Forelimb muscle (tissue), 1 donor: ENCODE measurements around the gene KAZN. TPM values are rescaled to one million over a fixed set of nuclear protein-coding genes. Genes with fewer than 3 reads are reported as not detected.
"Not testable (repeated sequence)": the region's sequence is repeated elsewhere in the genome, so short reads cannot be mapped to it uniquely, and the experiment has no call there.

ENCODE experiments used
- DNase-seq: peaks from one replicate; pipeline ENCODE4 v3.0.0-alpha.2; 2013; ENCODE audit warnings: low read depth
- polyA plus RNA-seq: library from polyadenylated mRNA; unstranded; fragments of 120-200 nt; gene quantifications from one replicate; pipeline ENCODE4 v1.2.1, GENCODE V29; 2013; ENCODE audit not compliant: insufficient read length

The KAZN gene
- polyA plus RNA-seq, 1 donor, result 12.8 TPM

DNA sequence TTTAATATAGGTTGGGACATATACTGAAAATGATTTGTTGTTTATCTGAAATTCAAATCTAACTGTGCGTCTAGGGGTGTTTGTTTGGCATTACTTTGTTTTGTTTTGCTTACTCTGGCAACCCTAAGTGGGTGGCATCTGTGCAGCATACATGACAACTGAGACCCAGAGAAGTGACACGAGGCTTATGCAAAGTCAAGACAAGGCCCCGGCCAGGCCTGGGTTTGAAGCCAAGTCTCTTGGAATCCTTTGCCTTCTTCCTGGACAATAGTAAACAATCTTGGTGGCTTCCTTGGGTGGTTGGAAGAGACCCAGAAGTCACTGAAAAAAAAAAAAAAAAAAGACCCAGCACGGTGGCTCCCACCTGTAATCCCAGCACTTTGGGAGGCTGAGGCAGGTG is 357.5 kb downstream of the KAZN start:
- DNase-seq, result no peak

- no peak for DNase-seq
Measured at GRCh38 chr1:14956579-14957195, 358.2 kb downstream of the KAZN start.

- DNase-seq, result no peak
Measured at GRCh38 chr1:14957375-14958098, 359.1 kb downstream of the KAZN start.

DNA sequence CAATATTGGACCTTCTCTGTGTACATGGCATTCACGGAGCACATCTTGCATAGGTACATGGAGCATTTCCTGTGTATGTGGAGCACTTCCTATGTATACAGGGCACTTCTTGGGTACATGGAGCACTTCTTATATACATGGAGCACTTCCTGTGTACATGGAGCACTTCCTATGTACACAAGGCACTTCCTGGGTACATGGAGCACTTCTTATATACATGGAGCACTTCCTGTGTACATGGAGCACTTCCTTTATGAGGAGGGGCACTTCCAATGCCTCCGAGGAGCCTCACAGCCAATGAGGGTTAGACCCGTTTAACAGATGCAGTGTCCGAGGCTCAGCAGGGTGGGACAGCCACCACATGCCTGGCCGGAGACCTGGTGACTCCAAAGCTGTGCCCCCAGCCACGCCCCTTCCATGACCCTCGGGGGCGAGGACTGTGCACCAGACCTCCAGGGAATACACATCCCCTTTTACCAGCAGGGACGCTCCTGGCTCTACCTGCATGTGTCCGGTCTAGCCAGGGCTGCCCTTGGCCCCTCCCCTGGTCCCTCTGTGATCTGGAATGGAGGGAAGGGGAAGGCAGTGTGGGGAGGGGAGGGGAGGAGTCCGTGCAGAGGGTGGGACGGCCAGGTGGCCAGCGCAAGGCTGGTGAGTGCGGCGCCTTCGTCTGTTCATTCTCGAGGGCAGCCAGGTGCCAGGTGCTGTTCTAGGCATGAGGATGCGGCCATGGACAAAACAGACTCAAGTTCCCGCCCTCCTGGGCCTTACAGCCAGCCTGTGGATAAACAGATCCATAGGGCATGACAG is 360.0 kb downstream of the KAZN start:
- no peak for DNase-seq

- DNase-seq, result no peak
Measured at GRCh38 chr1:14959059-14959694, 360.7 kb downstream of the KAZN start.

- no peak for DNase-seq
Measured at GRCh38 chr1:14961661-14962267, 363.3 kb downstream of the KAZN start.

DNA sequence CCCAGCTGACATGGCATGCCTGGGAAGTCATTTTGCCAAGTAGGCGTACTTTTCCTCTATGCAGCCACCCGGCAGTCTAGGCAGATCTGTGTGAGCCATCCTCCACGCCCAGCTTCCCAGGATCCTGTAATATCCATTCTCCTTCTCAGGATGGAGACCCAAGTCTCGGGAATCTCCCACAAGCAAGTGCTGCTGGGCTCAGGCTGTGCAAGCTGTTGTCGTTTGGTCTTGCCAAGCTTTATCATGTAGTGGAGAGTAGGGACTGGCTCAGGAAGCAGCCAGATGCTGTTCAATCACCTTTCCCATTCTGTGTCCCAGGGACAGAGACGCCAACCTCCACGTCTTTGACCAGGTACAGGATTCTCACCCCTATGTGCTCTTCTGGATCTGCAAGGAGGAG is 363.9 kb downstream of the KAZN start:
- no peak for DNase-seq

DNA sequence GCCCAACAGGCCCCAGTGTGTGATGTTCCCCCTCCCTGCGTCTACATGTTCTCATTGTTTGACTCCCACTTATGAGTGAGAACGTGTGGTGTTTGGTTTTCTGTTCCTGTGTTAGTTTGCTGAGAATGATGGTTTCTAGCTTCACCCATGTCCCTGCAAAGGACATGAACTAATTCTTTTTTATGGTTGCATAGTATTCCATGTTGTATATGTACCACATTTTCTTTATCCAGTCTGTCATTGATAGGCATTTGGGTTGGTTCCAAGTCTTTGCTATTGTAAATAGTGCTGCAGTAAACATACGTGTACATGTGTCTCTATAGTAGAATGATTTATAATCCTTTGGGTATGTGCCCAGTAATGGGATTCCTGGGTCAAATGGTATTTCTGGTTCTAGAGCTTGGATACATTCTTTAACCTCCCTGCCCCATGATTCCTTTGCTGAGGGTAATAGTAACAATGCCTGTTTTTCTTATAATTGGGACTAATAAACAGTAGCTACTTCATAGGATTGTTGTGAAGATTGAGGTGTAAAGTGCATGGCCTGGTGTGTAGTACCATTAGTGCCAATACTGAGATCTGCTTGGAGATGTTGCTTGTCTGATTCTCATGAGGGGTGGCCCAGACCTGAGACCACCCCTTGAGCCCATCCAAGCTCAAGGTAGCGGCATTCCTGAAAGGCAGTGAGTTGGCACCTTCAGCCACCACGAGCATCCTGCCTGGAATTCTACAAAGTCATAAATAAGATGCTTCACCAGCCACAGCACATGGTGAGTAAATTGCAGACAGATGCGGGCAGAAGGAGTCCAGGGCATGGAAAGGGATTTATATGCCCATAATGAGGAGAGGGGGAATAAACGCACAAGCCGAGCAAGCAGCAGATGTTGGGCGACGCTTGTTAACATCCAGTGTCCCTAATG is 365.6 kb downstream of the KAZN start:
- not testable (repeated sequence) for DNase-seq

- no peak for DNase-seq
Measured at GRCh38 chr1:14964711-14965055, 366.2 kb downstream of the KAZN start.

DNA sequence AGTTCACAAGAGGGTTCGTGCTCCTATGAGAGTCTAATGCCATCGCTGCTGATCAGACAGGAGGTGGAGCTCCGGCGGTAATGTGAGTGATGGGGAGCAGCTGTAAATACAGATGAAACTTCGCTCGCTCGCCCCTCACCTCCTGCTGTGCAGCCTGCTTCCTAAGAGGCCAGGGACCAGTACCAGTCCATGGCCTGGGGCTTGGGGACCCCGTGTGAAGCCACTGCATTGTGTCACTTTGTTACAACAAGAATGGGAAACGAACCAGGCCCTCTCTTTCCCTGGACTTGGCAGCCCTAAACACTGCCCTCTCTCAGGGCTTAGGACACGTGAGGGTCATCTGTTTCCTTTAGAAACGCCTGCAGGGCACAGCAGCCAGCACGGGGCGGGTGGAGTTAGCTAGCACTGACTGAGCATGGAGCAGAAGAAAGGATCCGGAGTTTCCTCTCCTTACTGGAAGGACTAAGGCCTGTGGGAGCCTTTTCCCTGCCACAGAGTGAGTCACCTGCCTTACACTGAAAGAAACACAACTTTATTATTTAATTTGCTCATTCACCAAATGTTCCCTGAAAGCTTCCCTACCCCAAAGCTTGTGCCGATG is 369.9 kb downstream of the KAZN start:
- DNase-seq, result no peak

DNA sequence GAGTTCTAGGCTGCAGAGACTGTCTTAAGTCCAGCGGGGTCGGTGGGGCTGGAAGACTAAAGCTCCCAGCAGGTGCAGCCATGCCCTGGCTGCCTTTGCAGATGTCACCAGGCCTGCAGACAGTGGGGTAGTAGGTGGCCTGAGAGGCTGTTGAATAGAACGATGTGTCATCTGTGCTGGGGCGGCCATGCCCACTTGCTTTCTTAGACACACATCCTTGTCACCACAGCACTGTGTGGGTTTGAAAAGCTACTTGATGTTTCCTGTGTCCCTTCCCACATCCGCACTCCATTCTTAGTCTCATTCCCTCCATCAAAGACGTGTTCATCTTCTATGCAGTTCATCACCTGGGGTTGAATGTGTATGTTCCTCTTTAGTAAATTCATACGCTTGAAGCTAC is 370.5 kb downstream of the KAZN start:
- DNase-seq, result no peak

DNA sequence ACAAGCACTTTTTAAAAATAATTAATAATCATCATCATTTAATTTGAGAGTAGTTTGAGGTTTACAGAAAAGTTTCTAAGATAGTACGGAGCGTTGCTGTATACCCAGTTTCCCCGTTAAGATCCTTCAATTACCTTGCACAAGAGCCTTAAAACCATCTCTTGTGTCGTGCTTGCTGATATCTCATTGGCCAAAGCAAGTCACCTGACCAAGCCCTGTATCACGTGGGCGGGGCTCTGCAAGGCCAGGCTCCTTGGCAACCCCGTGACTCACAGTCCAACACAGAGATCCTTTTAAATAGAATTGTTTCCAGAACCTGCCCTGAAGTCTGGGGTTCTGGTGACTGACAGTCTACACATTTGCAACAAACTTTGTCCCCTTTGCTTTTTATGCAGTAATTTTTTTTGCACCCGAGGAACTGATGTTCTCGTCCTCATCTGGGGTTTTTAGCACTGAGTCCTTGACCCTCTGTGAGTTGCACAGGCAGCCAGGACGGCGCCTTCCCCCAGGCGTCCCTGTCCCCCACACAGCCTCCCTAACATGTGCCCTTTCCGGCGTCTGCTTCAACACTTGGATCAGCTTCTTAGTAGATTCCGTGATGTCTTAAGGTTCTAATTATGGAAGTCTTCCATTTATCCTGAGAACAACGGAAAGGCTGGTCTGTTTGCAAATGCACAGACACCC is 371.8 kb downstream of the KAZN start:
- no peak for DNase-seq

DNA sequence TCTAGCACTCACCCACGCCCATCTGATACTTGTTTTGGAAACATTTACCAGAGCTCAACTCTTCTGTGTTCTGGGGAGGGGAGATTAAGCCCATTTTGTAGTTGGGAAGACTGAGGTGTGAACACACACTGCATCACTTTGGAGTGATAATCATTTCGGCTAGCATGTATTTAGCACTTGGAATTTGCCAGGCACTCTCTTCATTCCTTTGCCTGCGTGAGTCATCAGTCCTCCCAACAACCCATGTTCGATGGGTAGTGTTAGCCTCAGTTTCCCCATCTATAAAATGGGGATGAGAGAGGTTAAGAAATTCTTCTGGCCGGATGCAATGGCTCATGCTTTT is 372.3 kb downstream of the KAZN start:
- no peak for DNase-seq

DNA sequence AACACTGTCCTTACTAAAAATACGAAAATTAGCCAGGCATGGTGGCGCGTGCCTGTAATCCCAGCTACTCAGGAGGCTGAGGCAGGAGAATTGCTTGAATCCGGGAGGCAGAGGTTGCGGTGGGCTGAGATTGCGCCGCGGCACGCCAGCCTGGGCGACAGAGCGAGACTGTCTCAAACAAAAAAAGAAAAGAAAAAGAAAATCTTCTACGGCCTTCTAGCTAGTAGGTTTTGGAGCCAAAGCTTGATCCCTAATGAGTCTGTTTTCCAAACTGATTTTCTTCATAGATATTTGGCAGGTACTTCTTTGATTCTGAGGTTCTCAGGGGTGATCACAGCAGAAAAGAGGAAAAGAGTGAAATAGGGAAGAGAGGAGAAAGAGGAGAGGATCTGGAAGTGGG is 372.7 kb downstream of the KAZN start:
- DNase-seq, result no peak

- no peak for DNase-seq
Measured at GRCh38 chr1:14972107-14972506, 373.6 kb downstream of the KAZN start.

GRCh38 chr1:14973773-14974172 is 375.3 kb downstream of the KAZN start:
- DNase-seq, result no peak

DNA sequence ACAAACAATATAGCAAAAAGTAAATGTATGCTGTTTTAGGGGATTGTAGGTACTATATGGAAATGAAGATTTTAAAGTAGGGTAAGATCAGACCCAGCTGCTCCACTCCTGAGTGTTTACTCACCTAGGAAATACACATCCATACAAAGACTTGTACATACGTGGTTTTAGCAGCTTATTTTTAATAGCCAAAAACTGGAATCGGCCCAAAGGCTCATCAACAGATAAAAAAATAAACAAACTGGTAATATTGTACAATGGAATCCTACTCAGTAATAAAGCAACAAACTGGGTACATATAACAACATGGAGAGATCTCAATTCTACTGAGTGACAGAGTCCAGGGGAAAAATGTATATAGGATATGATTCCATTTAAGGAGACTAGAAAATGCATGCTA is 375.9 kb downstream of the KAZN start:
- no peak for DNase-seq

GRCh38 chr1:14975119-14975518 is 376.6 kb downstream of the KAZN start:
- no peak for DNase-seq

DNA sequence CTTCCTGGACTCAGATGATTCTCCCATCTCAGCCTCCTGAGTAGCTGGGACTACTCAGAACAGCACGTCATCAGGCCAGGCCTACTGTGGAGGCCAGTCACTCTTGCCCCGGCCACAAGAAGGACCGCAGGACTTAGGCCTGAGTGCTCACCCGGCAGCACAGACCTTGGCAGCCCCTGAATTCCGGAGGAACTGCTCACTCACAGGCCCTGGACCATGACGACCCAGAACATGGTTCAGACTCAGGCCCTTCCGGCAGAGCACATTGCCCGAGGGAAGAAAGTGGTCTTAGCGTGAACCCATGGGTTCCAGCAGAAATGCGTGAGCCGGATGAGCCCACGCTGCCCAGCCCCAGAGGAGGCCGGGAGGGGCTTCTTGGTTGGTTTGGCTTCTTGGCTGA is 377.8 kb downstream of the KAZN start:
- no peak for DNase-seq

- DNase-seq, result no peak
Measured at GRCh38 chr1:14977338-14977931, 378.9 kb downstream of the KAZN start.
